H1 (cell line): ENCODE data around the gene IL6ST. TPM values are rescaled to one million over a fixed set of nuclear protein-coding genes. Genes with fewer than 3 reads are reported as not detected.

ENCODE experiments used
- CREB1 ChIP-seq: IDR thresholded peaks from 2 replicates; pipeline ENCODE4 v1.6.1; 2012; ENCODE audit warnings: inconsistent platforms
- JUN ChIP-seq: IDR thresholded peaks from 2 replicates; pipeline ENCODE4 v1.6.1; 2011; ENCODE audit warnings: low read depth, mild to moderate bottlenecking, improper control_type of control experiment, low read length
- SIX5 ChIP-seq: IDR thresholded peaks from 2 replicates; pipeline ENCODE4 v1.6.1; 2011; ENCODE audit warnings: mild to moderate bottlenecking, low read depth, low read length
- SP2 ChIP-seq: IDR thresholded peaks from 2 replicates; pipeline ENCODE4 v1.6.1; 2012; ENCODE audit warnings: mild to moderate bottlenecking, low read length, inconsistent platforms
- TAF7 ChIP-seq: optimal IDR thresholded peaks from 2 replicates; pipeline ENCODE3; 2011; ENCODE audit warnings: low read depth, mild to moderate bottlenecking, inconsistent platforms, low read length, moderate library complexity, borderline replicate concordance
- polyA plus RNA-seq, 7 experiments: library from polyadenylated mRNA; depleted of rRNA in 3 of 7; stranded (reverse) in 5 of 7; unstranded in 2 of 7; fragments of >200 nt in 5 of 7; fragments of 200-250 nt in 2 of 7; gene quantifications; 1 replicate in 5 of 7; 2 replicates in 1 of 7; 4 replicates in 1 of 7; pipeline versions ENCODE4 v1.2.1 to v1.2.3, GENCODE V29; 2011 to 2013; ENCODE audit warnings: missing spikeins in 2 of 7, mixed read lengths in 2 of 7
- total RNA-seq: library from RNA; stranded (reverse); fragmentation: NEBNext Ultra II Directional; extraction: Animal tissue kit (Norgen Biotek cat#: 25700); gene quantifications from 2 replicates; pipeline ENCODE4 v1.2.1, GENCODE V29; 2021

Gene IL6ST
- total and polyA plus RNA-seq, 2 of the 8 experiments (the other 6 are each of a cell fraction or from before 2014, with no cell fraction given): 1.4 to 11.1 TPM

GRCh38 chr5:55896238-55896637 lies 98.5 kb downstream of the IL6ST start (continued):
- TF ChIP-seq SIX5 (no peak), CREB1 (no peak), JUN (no peak), TAF7 (no peak), SP2 (no peak)
